ENCODE measurements around the gene PLXNA4. TPM values are rescaled to one million over a fixed set of nuclear protein-coding genes. Genes with fewer than 3 reads are reported as not detected.

Gene PLXNA4
- total and polyA plus RNA-seq, 2 experiments from 2014 or later, result 0.08 to 0.80 TPM

DNA sequence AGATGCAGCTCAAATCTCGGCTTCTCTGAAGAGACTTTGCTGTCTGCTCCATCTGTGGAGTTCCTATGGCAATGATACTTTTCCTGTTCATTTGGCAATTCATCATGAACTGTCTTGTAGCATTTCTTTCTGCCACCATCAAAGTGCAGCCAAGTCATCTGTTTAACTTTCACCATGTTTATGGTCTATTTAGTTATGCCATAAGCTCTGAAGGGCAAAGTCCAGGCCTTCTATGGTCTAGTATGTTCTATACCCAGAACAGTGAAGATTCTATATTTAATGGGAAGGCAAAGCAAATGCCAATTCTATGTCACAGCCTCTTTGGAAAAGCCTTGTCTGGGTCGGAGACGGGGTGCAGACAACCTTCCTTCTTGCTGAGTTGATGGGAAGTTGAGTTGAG, 472.6 kb downstream of the PLXNA4 start:
- H3K4me3 Mint-ChIP-seq, result no peak overlapping the region
- ATAC-seq, result no peak
- TF ChIP-seq EZH2 (IDR thresholded peaks at IDR 0.05; ENCODE audit: low read depth, unreplicated experiment), result no peak
- no peak for TF ChIP-seq JUNB (IDR thresholded peaks at IDR 0.05; ENCODE audit: unreplicated experiment)
- TF ChIP-seq NANOG (IDR thresholded peaks at IDR 0.05; ENCODE audit: borderline replicate concordance), result no peak
- TF ChIP-seq EZH2phosphoT487 (IDR thresholded peaks at IDR 0.05; ENCODE audit: unreplicated experiment), result no peak
- TF ChIP-seq, protein P1, sequence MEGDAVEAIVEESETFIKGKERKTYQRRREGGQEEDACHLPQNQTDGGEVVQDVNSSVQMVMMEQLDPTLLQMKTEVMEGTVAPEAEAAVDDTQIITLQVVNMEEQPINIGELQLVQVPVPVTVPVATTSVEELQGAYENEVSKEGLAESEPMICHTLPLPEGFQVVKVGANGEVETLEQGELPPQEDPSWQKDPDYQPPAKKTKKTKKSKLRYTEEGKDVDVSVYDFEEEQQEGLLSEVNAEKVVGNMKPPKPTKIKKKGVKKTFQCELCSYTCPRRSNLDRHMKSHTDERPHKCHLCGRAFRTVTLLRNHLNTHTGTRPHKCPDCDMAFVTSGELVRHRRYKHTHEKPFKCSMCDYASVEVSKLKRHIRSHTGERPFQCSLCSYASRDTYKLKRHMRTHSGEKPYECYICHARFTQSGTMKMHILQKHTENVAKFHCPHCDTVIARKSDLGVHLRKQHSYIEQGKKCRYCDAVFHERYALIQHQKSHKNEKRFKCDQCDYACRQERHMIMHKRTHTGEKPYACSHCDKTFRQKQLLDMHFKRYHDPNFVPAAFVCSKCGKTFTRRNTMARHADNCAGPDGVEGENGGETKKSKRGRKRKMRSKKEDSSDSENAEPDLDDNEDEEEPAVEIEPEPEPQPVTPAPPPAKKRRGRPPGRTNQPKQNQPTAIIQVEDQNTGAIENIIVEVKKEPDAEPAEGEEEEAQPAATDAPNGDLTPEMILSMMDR (conservative IDR thresholded peaks at IDR 0.05; ENCODE audit: low read depth in 2 of 2), result no peak
- no peak for TF ChIP-seq ZNF114 (CRISPR knock-in tag; IDR thresholded peaks at IDR 0.05)
- no peak for TF ChIP-seq ZNF331 (CRISPR knock-in tag; IDR thresholded peaks at IDR 0.05; ENCODE audit: low read depth)
- TF ChIP-seq CREB1 (CRISPR knock-in tag; IDR thresholded peaks at IDR 0.05; ENCODE audit: low read depth), result no peak
- TF ChIP-seq, protein P2, sequence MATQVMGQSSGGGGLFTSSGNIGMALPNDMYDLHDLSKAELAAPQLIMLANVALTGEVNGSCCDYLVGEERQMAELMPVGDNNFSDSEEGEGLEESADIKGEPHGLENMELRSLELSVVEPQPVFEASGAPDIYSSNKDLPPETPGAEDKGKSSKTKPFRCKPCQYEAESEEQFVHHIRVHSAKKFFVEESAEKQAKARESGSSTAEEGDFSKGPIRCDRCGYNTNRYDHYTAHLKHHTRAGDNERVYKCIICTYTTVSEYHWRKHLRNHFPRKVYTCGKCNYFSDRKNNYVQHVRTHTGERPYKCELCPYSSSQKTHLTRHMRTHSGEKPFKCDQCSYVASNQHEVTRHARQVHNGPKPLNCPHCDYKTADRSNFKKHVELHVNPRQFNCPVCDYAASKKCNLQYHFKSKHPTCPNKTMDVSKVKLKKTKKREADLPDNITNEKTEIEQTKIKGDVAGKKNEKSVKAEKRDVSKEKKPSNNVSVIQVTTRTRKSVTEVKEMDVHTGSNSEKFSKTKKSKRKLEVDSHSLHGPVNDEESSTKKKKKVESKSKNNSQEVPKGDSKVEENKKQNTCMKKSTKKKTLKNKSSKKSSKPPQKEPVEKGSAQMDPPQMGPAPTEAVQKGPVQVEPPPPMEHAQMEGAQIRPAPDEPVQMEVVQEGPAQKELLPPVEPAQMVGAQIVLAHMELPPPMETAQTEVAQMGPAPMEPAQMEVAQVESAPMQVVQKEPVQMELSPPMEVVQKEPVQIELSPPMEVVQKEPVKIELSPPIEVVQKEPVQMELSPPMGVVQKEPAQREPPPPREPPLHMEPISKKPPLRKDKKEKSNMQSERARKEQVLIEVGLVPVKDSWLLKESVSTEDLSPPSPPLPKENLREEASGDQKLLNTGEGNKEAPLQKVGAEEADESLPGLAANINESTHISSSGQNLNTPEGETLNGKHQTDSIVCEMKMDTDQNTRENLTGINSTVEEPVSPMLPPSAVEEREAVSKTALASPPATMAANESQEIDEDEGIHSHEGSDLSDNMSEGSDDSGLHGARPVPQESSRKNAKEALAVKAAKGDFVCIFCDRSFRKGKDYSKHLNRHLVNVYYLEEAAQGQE (IDR thresholded peaks at IDR 0.05; ENCODE audit: unreplicated experiment), result no peak
- no peak for TF ChIP-seq STAT1 (IDR thresholded peaks at IDR 0.05; ENCODE audit: unreplicated experiment)
- TF ChIP-seq, protein P3, sequence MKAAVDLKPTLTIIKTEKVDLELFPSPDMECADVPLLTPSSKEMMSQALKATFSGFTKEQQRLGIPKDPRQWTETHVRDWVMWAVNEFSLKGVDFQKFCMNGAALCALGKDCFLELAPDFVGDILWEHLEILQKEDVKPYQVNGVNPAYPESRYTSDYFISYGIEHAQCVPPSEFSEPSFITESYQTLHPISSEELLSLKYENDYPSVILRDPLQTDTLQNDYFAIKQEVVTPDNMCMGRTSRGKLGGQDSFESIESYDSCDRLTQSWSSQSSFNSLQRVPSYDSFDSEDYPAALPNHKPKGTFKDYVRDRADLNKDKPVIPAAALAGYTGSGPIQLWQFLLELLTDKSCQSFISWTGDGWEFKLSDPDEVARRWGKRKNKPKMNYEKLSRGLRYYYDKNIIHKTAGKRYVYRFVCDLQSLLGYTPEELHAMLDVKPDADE (IDR thresholded peaks at IDR 0.05), result no peak
- no peak for TF ChIP-seq POLR2AphosphoS5 (IDR thresholded peaks at IDR 0.05; ENCODE audit: low read depth)
- TF ChIP-seq, protein P4, sequence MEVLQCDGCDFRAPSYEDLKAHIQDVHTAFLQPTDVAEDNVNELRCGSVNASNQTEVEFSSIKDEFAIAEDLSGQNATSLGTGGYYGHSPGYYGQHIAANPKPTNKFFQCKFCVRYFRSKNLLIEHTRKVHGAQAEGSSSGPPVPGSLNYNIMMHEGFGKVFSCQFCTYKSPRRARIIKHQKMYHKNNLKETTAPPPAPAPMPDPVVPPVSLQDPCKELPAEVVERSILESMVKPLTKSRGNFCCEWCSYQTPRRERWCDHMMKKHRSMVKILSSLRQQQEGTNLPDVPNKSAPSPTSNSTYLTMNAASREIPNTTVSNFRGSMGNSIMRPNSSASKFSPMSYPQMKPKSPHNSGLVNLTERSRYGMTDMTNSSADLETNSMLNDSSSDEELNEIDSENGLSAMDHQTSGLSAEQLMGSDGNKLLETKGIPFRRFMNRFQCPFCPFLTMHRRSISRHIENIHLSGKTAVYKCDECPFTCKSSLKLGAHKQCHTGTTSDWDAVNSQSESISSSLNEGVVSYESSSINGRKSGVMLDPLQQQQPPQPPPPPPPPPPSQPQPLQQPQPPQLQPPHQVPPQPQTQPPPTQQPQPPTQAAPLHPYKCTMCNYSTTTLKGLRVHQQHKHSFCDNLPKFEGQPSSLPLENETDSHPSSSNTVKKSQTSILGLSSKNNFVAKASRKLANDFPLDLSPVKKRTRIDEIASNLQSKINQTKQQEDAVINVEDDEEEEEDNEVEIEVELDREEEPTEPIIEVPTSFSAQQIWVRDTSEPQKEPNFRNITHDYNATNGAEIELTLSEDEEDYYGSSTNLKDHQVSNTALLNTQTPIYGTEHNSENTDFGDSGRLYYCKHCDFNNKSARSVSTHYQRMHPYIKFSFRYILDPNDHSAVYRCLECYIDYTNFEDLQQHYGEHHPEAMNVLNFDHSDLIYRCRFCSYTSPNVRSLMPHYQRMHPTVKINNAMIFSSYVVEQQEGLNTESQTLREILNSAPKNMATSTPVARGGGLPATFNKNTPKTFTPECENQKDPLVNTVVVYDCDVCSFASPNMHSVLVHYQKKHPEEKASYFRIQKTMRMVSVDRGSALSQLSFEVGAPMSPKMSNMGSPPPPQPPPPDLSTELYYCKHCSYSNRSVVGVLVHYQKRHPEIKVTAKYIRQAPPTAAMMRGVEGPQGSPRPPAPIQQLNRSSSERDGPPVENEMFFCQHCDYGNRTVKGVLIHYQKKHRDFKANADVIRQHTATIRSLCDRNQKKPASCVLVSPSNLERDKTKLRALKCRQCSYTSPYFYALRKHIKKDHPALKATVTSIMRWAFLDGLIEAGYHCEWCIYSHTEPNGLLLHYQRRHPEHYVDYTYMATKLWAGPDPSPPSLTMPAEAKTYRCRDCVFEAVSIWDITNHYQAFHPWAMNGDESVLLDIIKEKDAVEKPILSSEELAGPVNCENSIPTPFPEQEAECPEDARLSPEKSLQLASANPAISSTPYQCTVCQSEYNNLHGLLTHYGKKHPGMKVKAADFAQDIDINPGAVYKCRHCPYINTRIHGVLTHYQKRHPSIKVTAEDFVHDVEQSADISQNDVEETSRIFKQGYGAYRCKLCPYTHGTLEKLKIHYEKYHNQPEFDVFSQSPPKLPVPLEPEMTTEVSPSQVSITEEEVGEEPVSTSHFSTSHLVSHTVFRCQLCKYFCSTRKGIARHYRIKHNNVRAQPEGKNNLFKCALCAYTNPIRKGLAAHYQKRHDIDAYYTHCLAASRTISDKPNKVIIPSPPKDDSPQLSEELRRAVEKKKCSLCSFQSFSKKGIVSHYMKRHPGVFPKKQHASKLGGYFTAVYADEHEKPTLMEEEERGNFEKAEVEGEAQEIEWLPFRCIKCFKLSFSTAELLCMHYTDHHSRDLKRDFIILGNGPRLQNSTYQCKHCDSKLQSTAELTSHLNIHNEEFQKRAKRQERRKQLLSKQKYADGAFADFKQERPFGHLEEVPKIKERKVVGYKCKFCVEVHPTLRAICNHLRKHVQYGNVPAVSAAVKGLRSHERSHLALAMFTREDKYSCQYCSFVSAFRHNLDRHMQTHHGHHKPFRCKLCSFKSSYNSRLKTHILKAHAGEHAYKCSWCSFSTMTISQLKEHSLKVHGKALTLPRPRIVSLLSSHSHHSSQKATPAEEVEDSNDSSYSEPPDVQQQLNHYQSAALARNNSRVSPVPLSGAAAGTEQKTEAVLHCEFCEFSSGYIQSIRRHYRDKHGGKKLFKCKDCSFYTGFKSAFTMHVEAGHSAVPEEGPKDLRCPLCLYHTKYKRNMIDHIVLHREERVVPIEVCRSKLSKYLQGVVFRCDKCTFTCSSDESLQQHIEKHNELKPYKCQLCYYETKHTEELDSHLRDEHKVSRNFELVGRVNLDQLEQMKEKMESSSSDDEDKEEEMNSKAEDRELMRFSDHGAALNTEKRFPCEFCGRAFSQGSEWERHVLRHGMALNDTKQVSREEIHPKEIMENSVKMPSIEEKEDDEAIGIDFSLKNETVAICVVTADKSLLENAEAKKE (CRISPR knock-in tag; IDR thresholded peaks at IDR 0.05), result no peak

More for the DNA sequence above, 472.6 kb downstream of the PLXNA4 start:
- Histone ChIP-seq H2AFZ (no peak overlapping the region), H4K20me1 (replicated peaks; ENCODE audit: insufficient read depth) (no peaks in the 10 kb centered on the region), H3K36me3 (ENCODE audit: insufficient read depth) (no peaks in the 10 kb centered on the region), H3F3A (replicated peaks; ENCODE audit: low read depth) (no peaks in the 10 kb centered on the region), H3K79me2 (replicated peaks; ENCODE audit: insufficient read depth) (no peaks in the 10 kb centered on the region), H3K9me2 (ENCODE audit: insufficient read depth) (no peaks in the 10 kb centered on the region), H3K27me3 (ENCODE audit: insufficient read depth) (no peaks in the 10 kb centered on the region), H3K27ac (ENCODE audit: low read depth) (no peak overlapping the region), H3K4me3 (no peak overlapping the region), H3K4me2 (no peak overlapping the region), H3K4me1 (ENCODE audit: insufficient read depth) (no peaks in the 10 kb centered on the region; the same call in 1 of the 2 replicates)
- H3K4me1 Mint-ChIP-seq, result peaks cover 6% of the 10 kb centered on the region
- no peak overlapping the region for H3K27ac Mint-ChIP-seq
- H3K36me3 Mint-ChIP-seq (ENCODE audit: low read depth), result no peaks in the 10 kb centered on the region
- H3K9me3 Mint-ChIP-seq, result no peaks in the 10 kb centered on the region
- DNase-seq (ENCODE audit: low spot score), result no peak
- peaks cover 5% of the 10 kb centered on the region for H3K27me3 Mint-ChIP-seq (ENCODE audit: insufficient read depth, low read depth, poor library complexity)

Data from GM23338 (cell line).